Lung (tissue), 16 donors: Measurements from ENCODE around the gene SEMA4D. TPM values are rescaled to one million over a fixed set of nuclear protein-coding genes. Genes with fewer than 3 reads are reported as not detected.

Experiments
- ATAC-seq: fragments of 200-7000 bp; cut with Tn5 transposase; one replicate; pipeline ENCODE4 v1.9.1; 2020; ENCODE audit warnings: moderate number of reproducible peaks; ENCODE audit not compliant: insufficient read depth, low FRiP score
- DNase-seq, 3 donors: peaks; one replicate each; pipeline ENCODE4 v3.0.0-alpha.2; 2013 to 2017
- H3K27ac ChIP-seq, 2 donors: one replicate each; pipeline ENCODE4 v1.5.1; 2013; ENCODE audit warnings: mild to moderate bottlenecking in 2 of 2, moderate library complexity in 2 of 2, control low read depth in 1 of 2, inconsistent platforms in 1 of 2, low read depth in 1 of 2, low read length in 1 of 2
- H3K27me3 ChIP-seq, 3 donors: one replicate each; pipeline ENCODE4 v1.5.1; 2013; ENCODE audit warnings: low read length in 2 of 3; ENCODE audit not compliant: control insufficient read depth in 3 of 3, insufficient read depth in 3 of 3
- H3K36me3 ChIP-seq, 4 donors: one replicate each; pipeline ENCODE4 v1.5.1; 2013; ENCODE audit warnings: low read length in 4 of 4, mild to moderate bottlenecking in 1 of 4, moderate library complexity in 1 of 4; ENCODE audit not compliant: control insufficient read depth in 4 of 4, insufficient read depth in 4 of 4
- H3K4me1 ChIP-seq, 5 donors: one replicate each; pipeline ENCODE4 v1.5.1; 2013; ENCODE audit warnings: low read length in 5 of 5, mild to moderate bottlenecking in 2 of 5, moderate library complexity in 1 of 5; ENCODE audit not compliant: control insufficient read depth in 5 of 5, insufficient read depth in 5 of 5
- H3K4me3 ChIP-seq: one replicate; pipeline ENCODE4 v1.5.1; 2013; ENCODE audit warnings: mild to moderate bottlenecking, control low read depth, moderate library complexity
- H3K9ac ChIP-seq, 2 donors: one replicate each; pipeline ENCODE4 v1.5.1; 2013; ENCODE audit warnings: low read length in 2 of 2, control low read depth in 1 of 2; ENCODE audit not compliant: insufficient read depth in 1 of 2
- H3K9me3 ChIP-seq, 4 donors: one replicate each; pipeline ENCODE4 v1.5.1; 2013; ENCODE audit warnings: low read length in 3 of 4, mild to moderate bottlenecking in 1 of 4, moderate library complexity in 1 of 4; ENCODE audit not compliant: control insufficient read depth in 4 of 4, insufficient read depth in 3 of 4
- CTCF ChIP-seq: IDR thresholded peaks from 2 replicates; pipeline ENCODE4 v1.5.1; 2012; ENCODE audit warnings: mild to moderate bottlenecking; ENCODE audit errors: control extremely low read depth, extremely low read depth
- WGBS, 2 donors: extraction: QIAGEN DNeasy Blood & Tissue Kit; methylation state at CpG; one replicate each; pipeline ENCODE4 v1.1.7; 2013; 5-methylcytosine and 5-hydroxymethylcytosine counted together
- long read RNA-seq, 5 donors: transcript quantifications; one replicate each; lab custom pipeline, GENCODE V29; 2026
- polyA plus RNA-seq, 2 donors: library from polyadenylated mRNA; stranded (reverse); fragments of 200-250 nt; gene quantifications; one replicate each; pipeline ENCODE4 v1.2.1, GENCODE V29; 2013
- total RNA-seq, 2 donors: library from RNA; depleted of rRNA in 1 of 2; stranded (reverse); fragments of >200 nt in 1 of 2; gene quantifications; one replicate each; pipeline ENCODE4 v1.2.1, GENCODE V29; 2014 to 2021
- donor health status: control.
- donor health status: control.
- donor health status: Bipolar disorder and iron deficiency.
- donor health status: healthy.
- donor health status: DM: yes; HTN: yes; CAD: no.

Gene SEMA4D
- total RNA-seq = 10 to 100 TPM; 26.2 to 61.5 TPM
- polyA plus RNA-seq = 10 to 100 TPM in 1 of 2 donors, 1 to 10 TPM in 1; 6.7 to 31.9 TPM
- long read RNA-seq, donor 1, partial matches to known transcripts = 0 of 1 reads
- long read RNA-seq, donor 1, other reads (novel, unspliced or antisense) = 0 of 1 reads
- long read RNA-seq, donor 2 = 0 reads
- long read RNA-seq, donor 3, partial matches to known transcripts = 0 of 1 reads
- long read RNA-seq, donor 3, other reads (novel, unspliced or antisense) = 0 of 1 reads
- long read RNA-seq, donor 4, partial matches to known transcripts = 0 of 1 reads
- long read RNA-seq, donor 4, other reads (novel, unspliced or antisense) = 0 of 1 reads
- long read RNA-seq, donor 5, partial matches to known transcripts = 0 of 2 reads
- long read RNA-seq, donor 5, other reads (novel, unspliced or antisense) = 0 of 2 reads

GRCh38 chr9:89497978-89498851 is at the start of gene SEMA4D:
SEMA4D (minus strand) TSS chr9:89498113; CDS start chr9:89405456, 92,657 bp downstream.
- 9 to 21% methylated on average over 12 to 41 of the region's 42 CpGs for WGBS, 2 donors
- H3K4me1 ChIP-seq = peaks cover 0 to 25% (median 9%) of the 10 kb centered on the region in 5 donors
- no peak for TF ChIP-seq CTCF
- peak within 1 kb of the TSS in 1 of 2 donors; percentile 40 for H3K27ac ChIP-seq
- peak within 1 kb of the TSS; percentile 60 for H3K4me3 ChIP-seq
- H3K9ac ChIP-seq = no peak within 1 kb of the TSS
- no peaks in the 10 kb centered on the region for H3K9me3 ChIP-seq
- DNase-seq = peak; percentile 68 to 89 (median 76)
- peak; percentile 56 for ATAC-seq
- no peaks in the 10 kb centered on the region for H3K36me3 ChIP-seq
- no peaks in the 10 kb centered on the region for H3K27me3 ChIP-seq

GRCh38 chr9:89547000-89547399 is 49.1 kb upstream of the SEMA4D start:
- H3K4me3 ChIP-seq = no peak overlapping the region
- TF ChIP-seq CTCF = no peak
- H3K9ac ChIP-seq = no peak overlapping the region
- ATAC-seq = no peak
- WGBS, 2 donors = 98 to 100% methylated on average over 1 of the region's 1 CpG
- no peaks in the 10 kb centered on the region for H3K36me3 ChIP-seq
- H3K27me3 ChIP-seq = no peaks in the 10 kb centered on the region
- DNase-seq = no peak
- peaks cover 0 to 6% (median 2%) of the 10 kb centered on the region in 4 donors for H3K9me3 ChIP-seq
- H3K27ac ChIP-seq = no peak overlapping the region
- no peaks in the 10 kb centered on the region for H3K4me1 ChIP-seq

GRCh38 chr9:89544279-89544661 is 46.4 kb upstream of the SEMA4D start:
- DNase-seq (no peak), ATAC-seq (no peak)
- no peaks in the 10 kb centered on the region for H3K27me3 ChIP-seq
- H3K36me3 ChIP-seq = no peaks in the 10 kb centered on the region
- peaks cover 0 to 6% (median 2%) of the 10 kb centered on the region in 4 donors for H3K9me3 ChIP-seq
- peaks cover 0 to 3% (median 0%) of the 10 kb centered on the region in 5 donors for H3K4me1 ChIP-seq
- no peak for TF ChIP-seq CTCF
- no peak overlapping the region for H3K4me3 ChIP-seq
- WGBS, 2 donors = 64 to 76% methylated on average over 5 of the region's 5 CpGs
- no peak overlapping the region for H3K27ac ChIP-seq
- no peak overlapping the region for H3K9ac ChIP-seq
